Measurements from ENCODE around the gene RCBTB2.
"Not testable (repeated sequence)": the region's sequence is repeated elsewhere in the genome, so short reads cannot be mapped to it uniquely, and the experiment has no call there.

Gene RCBTB2

DNA sequence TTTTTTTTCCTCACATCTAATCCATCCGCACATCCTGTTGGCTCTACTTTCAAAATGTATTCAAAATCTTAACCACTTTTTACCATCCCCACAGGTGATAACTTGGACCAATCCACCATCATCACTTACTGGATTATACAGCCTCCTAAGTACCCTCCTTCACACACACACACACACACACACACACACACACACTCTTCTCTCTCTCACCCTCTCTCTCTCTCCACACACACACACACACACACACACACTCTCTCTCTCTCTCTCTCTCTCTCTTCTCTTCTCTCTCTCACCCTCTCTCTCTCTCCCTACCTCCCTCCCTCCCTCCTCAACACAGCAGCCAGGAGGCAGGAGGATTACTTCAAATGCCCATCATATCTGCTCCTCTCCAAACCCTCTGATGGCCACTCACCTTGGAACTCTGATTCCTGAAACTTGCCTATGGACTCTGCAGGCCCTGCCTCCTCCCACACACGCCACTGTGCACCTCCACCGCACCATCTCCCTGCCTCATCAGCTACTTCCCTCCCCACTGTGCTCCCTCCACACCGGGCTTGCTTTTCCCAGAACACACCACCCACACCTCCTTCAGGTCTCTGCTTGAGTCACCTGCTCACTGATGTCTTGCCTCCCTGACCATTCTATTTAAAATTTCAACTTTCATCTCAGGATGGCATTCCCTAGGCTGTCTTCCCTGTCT, 39.7 kb downstream of the RCBTB2 start:
- no peak for DNase-seq (ENCODE audit: low read depth)

DNA sequence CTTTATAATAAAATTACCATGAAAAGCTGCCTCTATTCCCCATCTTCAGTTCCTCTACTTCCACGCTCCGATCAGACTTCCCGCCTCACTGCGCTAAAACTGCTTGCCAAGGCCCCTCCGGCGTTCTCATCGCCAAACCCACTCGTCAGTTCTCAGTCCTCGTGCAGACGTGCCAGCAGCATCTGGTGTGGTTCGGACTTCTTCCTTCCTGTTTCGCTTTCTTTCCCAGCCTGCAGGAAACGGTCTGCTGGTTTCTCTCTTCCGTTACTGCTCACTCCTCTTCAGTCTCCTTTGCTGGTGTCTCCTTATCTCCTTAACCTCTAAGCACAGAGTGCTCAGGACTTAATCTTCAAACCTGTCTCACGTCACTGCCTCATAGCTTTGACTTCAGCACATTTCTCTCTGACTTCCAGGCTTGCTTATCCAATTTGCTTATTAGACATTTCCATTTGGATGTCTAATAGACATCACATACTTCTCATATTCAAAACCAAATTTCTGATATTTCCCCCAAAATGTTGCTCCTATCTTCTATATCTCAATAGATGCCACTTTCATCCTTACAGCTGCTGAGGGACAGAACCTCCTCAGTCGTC, 40.3 kb downstream of the RCBTB2 start:
- DNase-seq (ENCODE audit: low read depth), result peak; percentile 45

GRCh38 chr13:48492096-48492440, 40.8 kb downstream of the RCBTB2 start:
- no peak for DNase-seq (ENCODE audit: low read depth)

DNA sequence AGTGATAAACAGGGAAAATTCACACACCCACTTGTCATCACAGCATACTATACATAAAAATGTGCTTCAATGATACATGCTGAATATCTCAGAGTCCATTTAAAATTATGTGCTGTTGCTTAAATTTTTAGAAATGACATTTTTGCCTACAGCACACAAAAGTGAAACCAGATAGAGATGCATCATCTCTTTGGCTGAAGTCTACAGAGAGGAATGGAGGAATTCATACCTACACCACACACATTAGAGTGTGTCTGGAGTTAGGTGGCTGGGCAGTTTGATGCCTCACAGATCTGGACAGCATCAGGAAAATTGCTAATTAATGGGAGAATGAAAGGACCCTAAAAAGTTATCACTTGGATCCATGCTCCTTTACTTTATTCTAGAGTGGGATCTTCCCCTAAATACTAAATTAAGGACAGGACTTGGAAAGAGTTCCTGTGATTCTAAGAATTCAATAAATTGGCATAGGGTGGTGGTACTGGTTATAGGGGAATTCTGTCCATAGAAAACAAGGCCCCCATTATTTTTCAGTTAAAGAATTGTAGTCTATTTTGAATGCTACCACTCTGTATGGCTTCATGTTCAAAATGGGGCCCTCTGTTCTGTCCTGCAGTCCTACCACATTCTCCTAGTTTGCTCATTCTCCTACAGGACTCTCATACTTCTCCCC, 41.3 kb downstream of the RCBTB2 start:
- no peak for DNase-seq (ENCODE audit: low read depth)

DNA sequence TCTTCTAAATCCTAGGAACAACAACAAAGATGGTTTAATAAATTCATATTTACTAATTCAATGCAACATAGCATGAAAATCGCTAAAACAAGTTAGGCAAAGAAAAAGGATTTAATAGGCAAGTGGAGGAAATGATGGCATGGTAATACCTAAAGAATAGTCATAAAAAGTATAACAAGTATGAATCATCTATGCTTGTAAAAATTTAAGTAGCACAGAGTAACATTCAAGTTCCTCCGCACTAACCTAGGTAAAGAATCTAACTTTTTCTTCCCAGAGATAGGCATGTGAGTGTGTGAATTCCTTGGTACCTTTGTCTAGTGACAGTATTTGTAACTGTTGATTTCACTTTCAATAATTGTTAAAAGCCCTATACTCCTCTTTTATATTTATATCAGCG, 42.6 kb downstream of the RCBTB2 start:
- no peak for DNase-seq (ENCODE audit: low read depth)

DNA sequence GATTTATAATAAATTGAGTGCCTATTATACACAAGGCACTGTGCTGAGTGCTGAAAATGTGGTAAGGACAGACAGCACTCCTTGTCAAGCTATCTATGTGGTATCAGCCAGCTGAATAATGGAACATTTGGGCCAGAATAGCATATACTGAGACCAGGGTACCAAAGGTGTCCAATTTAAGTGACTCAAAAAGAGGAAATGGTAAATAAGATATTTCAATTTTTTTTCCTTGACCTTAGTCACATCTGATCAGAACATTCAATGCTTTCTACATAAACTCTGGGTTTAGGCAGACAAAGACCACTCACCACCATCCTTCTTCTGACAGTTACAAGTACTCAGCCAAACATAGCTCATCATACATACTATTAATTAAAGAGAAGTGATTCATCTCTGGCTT, 43.2 kb downstream of the RCBTB2 start:
- DNase-seq (ENCODE audit: low read depth), result no peak

DNA sequence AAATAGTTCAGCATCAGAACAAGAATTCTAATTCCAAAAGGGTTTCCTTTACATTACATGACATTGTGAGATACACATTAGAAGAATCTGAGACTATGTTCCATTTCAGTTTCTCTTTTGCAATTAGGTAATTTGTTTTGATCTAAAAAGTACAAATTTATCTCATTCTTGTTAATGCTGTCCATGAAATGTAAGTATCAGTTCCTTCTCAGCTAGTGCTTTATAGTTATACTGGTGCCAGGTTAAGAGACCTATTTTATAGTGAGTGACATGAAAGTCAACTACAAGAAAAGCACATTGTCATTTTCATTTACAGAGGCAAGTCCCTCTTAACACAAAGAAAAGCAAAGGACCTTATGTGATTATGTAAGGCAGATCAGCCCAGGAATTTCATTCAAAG, 43.9 kb downstream of the RCBTB2 start:
- DNase-seq (ENCODE audit: low read depth), result no peak

DNA sequence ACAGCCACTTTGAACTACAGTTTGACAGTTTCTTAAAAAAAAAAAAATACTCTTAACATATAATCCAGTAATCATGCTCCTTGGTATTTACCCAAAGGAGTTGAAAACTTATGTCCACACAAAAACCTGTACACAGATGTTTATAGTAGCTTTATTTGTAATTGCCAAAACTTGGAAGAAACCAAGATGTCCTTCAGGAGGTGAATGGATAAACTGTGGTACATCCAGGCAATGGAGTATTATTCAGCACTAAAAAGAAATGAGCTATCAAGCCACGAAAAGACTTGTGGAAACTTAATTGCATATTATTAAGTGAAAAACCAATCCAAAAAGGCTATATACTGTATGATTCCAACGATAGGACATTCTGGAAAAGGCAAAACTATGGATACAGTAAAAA, 44.9 kb downstream of the RCBTB2 start:
- DNase-seq (ENCODE audit: low read depth), result no peak

DNA sequence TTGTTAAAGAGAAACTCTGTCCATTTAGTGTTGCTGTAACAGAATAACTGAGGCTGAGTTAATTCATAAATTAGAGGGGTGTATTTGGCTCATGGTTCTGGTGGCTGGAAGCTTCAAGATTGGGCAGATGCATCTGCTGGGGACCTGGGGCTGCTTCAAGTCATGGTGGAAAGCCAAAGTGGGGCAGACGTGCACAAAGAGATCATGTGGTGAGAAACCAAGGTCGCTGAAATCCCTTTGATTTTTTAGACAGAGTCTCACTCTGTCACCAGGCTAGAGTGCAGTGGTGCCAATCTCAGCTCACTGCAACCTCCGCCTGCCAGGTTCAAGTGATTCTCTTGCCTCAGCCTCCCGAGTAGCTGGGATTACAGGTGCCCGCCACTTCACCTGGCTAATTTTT, 46.0 kb downstream of the RCBTB2 start:
- no peak for DNase-seq (ENCODE audit: low read depth)

GRCh38 chr13:48486362-48486761, 46.5 kb downstream of the RCBTB2 start:
- DNase-seq (ENCODE audit: low read depth), result no peak

DNA sequence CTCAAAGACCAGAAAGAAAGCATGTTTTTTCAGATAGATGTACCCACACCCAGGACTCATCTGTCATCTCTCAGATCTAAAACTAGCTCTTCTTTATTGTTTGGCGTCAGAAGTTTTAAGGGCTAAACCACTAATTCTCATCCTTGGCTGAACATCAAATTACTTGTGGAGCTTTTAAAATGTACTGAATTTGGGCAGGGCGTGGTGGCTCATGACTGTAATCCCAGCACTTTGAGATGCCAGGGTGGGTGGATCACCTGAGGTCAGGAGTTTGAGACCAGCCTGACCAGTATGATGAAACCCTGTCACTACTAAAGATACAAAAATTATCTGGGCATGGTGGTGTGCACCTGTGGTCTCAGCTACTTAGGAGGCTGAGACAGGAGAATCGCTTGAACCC, 47.4 kb downstream of the RCBTB2 start:
- no peak for DNase-seq (ENCODE audit: low read depth)

GRCh38 chr13:48483575-48483974, 49.3 kb downstream of the RCBTB2 start:
- no peak for DNase-seq (ENCODE audit: low read depth)

- no peak for DNase-seq (ENCODE audit: low read depth)
Observed at GRCh38 chr13:48478391-48478790, 54.5 kb downstream of the RCBTB2 start.

DNA sequence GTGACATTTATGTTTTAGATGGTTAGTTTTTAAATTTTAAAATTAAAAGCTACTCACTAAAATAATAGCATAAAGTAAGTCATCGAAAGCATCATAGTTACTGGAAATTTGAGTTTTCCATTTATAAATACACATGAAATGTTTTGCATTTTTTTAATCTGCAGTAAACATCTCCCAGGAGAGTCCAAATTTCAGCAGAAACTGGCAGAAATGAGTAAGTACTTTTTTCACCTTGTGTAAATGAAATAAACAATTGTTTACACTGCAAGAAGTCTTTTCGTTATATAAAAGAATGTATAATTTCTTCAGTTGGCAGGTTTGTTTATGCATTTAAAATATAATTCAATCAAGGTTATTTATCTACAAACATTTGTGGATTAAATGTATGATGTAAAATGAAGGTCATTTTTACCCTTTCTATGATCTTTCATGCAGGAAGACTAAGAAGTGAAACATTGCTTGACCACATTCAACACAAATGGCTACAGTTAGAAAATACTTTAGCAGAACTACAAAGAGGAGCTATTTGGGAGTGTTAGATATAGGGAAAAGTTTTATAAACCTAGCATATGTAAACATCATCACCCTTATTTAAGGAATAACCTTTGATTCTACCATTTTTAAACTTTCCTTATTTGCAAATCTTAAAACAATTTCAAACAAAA, 55.6 kb downstream of the RCBTB2 start:
- no peak for DNase-seq (ENCODE audit: low read depth)

DNA sequence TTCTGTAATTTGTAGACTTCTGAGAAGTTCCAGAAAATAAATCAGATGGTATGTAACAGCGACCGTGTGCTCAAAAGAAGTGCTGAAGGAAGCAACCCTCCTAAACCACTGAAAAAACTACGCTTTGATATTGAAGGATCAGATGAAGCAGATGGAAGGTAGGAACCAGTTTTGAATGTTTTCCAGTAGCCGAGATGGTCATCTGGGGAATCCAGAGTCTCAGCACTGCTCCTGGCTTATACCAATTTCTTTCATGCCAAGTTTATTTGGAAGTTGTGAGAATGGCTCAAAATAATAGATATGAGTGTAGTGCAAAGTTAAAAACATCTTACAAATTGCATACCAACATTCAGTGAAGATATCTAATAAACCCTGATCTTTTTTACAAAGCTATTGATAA, 56.2 kb downstream of the RCBTB2 start:
- no peak for DNase-seq (ENCODE audit: low read depth)

GRCh38 chr13:48476215-48476614, 56.7 kb downstream of the RCBTB2 start:
- DNase-seq (ENCODE audit: low read depth), result no peak

DNA sequence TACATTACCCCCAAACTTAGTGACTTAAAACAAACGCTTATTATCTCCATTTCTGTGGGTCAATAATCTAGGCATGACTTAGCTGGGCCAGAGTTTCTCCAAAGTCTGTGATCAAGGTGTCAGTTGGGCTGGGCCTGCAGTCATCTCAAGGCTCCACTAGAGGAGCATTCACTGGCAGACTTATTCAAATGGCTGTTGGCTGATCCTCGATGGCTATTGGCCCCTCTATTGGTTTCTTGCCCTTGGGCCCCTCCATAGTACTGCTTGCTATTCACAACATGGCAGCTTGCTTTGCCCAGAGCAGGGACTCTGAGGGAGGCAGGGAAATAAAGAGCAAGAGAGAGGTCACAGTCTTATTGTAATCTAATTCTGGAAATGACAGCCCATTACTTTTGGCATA, 57.6 kb downstream of the RCBTB2 start:
- DNase-seq (ENCODE audit: low read depth), result no peak

GRCh38 chr13:48457578-48458242, 75.2 kb downstream of the RCBTB2 start:
- no peak for DNase-seq (ENCODE audit: low read depth)

- DNase-seq (ENCODE audit: low read depth), result no peak
Observed at GRCh38 chr13:48456546-48456945, 76.3 kb downstream of the RCBTB2 start.

GRCh38 chr13:48451196-48451595, 81.7 kb downstream of the RCBTB2 start:
- DNase-seq (ENCODE audit: low read depth), result not testable (repeated sequence)

DNA sequence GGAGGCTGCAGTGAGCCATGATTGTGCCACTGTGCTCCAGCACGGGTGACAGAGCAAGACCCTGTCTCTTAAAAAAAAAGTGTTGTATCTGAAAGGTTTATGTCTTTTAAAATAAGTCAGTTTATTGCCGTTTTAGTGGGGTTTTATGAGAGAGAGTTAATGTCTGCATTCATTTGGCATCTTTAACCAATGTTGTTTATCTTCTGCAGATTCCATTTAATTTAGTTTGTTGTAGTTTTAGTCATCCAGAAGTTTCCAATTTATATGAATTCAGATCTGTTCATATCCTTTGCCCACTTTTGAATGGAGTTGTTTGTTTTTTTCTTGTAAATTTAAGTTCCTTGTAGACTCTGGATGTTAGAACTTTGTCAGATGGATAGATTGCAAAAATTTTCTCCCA, 83.2 kb downstream of the RCBTB2 start:
- no peak for DNase-seq (ENCODE audit: low read depth)

GRCh38 chr13:48448959-48449614, 83.8 kb downstream of the RCBTB2 start:
- DNase-seq (ENCODE audit: low read depth), result no peak

All from CMK (cell line).